NT2/D1 (cell line): ENCODE measurements around the gene WBP2NL.

Experiments used
- YY1 ChIP-seq: IDR thresholded peaks from 2 replicates; pipeline ENCODE4 v1.6.1; 2011; ENCODE audit not compliant: insufficient read length, insufficient read depth
- ZNF274 ChIP-seq: IDR thresholded peaks from 2 replicates; pipeline ENCODE4 v1.6.1; 2011; ENCODE audit warnings: mild to moderate bottlenecking, low read depth, low read length

GRCh38 chr22:41968601-41969000 lies 30.0 kb upstream of the WBP2NL start:
- TF ChIP-seq YY1: no peak
- TF ChIP-seq ZNF274: no peak
